Stimulated activated CD4-positive, alpha-beta T cell treated with anti-CD3 and anti-CD28 coated beads, TNF-alpha, amount 100 ng/mL, for 4 hours (primary cell): ENCODE results near the gene MMP12.
"Not testable (repeated sequence)": the region's sequence is repeated elsewhere in the genome, so short reads cannot be mapped to it uniquely, and the experiment has no call there.

Experiments
- DNase-seq, 3 experiments: peaks; one replicate each; pipeline ENCODE4 v3.0.0-alpha.2; 2020; ENCODE audit warnings: low read depth in 3 of 3

MMP12 gene

GRCh38 chr11:102874852-102875251 is at the start of gene MMP12:
TSS of gene MMP12 (minus strand) at chr11:102874982. CDS start at chr11:102874937, 45 bp downstream.
- DNase-seq = no peak

GRCh38 chr11:102921587-102922220 is 46.9 kb upstream of the MMP12 start:
- DNase-seq = no peak

DNA sequence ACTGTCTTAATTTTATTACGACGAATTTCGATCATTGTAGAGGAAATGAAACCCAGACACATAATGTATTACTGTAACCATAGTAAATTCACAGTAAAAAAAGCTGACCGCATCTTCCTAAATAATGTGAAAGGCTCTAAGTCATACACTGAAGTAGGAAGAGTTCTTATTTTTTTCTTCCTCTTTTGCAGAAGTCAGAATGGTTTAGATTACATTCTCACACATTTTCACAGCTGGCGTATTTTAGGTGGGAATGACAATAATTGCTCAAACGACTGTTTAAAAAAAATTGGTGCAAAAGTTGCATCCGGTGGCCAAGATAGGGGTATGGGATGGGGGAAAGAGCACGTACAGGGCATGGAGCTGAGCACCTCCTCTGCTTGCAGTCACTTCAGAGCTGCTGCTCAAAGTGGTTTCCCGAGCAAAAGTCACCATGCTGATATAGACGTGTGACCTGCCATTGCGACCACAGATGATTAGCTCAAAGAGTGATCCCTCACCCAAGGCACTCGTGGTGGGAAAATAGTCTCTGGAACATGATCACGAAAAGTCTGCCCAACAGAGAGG is 45.4 kb upstream of the MMP12 start:
- no peak for DNase-seq

DNA sequence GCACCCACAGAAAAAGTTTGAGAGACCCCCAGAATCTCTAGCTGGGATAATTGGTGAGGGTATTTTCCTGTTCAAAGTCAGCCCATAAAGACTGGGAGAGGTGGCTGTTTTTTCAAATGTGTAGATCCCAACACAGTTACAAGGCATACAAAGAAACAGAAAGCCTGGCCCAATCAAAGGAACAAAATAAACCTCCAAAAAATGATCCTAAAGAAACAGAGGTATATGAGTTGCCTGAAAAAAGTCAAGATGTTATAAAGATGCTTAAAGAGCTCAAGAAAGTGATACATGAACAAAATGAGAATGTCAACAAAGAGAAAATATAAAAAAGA is 40.2 kb upstream of the MMP12 start:
- no peak for DNase-seq

DNA sequence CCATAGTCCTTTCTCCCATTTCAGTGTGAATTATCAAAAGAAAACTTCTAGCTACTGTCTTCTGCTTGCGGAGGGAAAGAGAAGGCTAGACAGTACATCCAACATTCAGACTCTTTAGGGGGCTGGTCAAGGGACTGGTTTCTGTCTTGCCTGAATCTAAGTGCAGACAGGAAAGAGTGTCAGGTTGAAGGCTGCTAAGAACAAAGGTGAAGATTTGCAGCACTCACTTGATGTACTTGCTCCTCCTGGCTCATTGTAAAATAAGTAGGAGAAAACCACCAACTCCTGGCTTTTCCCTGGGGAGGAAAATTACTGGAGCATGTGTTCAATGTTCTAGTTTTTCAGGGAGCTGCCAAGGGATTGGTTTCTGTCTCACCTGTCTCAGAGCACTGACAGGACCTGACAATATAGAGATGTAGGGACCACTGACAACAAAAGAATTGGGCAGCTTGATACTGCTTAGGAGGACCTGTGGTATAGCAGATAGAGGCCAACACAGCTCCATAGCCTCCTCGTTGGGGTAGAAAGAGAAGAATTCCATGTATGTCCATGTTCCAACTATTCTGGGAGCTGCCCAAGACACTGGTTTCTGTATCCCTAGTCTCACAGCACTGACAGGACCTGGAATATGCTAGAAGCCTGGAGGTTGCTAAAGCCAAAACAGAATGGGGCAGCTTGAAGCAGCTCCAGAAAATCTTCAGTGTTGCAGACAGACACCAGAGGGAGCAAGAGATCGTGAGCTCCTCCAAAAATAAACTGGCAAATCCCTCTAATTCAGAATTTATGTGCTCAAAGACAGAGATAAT is 39.7 kb upstream of the MMP12 start:
- DNase-seq = no peak

DNA sequence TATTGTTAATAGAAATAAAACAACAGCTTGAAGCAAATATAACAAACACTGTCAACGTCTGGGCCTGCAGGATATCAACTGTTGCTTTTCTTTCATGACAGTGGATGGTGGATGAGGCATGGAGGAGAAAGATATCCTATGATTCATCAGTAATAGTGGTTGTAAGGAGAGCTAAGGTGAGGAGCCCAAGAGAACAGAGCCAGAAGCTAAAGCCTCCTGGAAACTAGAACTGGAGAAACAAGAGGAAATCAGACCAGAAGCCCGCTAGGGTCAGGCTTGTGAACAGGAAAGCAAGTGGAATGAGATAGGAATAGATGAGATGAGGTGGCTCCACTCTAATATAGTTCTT is 37.7 kb upstream of the MMP12 start:
- no peak for DNase-seq

DNA sequence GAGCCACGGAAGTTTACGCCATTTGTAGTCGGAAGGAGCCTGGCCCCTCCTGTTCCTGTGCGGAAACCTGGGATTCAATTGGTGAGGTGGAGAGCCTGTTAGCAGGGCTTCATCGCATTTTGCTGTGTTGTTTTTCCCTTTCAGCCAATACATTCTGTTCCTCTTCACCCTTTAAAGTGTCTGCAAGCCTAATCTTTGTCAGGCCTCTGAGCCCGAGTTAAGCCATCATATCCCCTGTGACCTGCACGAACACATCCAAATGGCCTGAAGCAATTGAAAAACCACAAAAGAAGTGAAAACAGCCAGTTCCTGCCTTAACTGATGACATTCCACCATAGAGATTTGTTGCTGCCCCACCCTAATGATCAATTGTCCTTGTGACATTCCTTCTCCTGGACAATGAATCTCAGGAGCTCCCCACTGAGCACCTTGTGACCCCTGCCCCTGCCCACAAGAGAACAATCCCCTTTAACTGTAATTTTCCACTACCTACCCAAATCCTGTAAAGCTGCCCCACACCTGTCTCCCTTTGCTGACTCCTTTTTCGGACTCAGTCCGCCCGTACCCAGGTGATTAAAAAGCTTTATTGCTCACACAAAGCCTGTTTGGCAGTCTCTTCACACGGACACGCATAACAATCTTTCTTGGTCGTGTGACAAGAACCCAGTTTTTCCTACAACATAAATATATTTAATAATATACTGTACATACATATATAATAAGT is 37.1 kb upstream of the MMP12 start:
- no peak for DNase-seq

GRCh38 chr11:102905848-102906247 is 31.1 kb upstream of the MMP12 start:
- not testable (repeated sequence) for DNase-seq

DNA sequence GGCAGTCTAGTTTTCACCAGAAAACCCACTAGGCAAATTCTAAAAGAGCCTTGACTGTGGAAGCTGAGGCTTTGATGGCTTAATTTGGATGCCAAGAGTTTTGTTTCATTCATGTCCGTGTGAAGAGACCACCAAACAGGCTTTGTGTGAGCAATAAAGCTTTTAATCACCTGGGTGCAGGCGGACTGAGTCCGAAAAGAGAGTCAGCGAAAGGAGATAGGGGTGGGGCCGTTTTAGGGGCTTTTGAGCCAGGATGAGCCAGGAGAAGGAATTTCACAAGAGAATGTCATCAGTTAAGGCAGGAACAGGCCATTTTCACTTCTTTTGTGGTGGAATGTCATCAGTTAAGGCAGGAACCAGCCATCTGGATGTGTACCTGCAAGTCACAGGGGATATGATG is 29.1 kb upstream of the MMP12 start:
- not testable (repeated sequence) for DNase-seq

GRCh38 chr11:102900346-102900745 is 25.6 kb upstream of the MMP12 start:
- no peak for DNase-seq

DNA sequence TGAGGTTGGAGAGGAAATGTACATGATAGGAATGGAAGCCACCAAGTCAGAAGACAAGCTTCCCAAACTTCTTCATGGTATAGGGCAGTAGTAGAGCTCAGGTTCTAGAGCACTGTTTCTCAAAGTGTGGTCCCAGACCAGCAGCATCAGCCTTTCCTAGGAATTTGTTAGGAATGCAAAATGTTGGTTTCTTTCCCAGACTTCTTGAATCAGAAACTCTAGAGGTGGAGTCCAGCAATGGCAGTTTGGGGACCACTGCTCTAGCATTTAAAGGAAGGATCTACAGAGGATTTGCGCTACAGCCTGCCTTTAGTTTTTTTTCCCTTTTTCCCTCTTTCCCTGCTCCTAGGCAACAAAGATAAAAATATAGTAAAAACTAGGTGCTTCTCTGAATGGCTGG is 17.0 kb upstream of the MMP12 start:
- DNase-seq = no peak

DNA sequence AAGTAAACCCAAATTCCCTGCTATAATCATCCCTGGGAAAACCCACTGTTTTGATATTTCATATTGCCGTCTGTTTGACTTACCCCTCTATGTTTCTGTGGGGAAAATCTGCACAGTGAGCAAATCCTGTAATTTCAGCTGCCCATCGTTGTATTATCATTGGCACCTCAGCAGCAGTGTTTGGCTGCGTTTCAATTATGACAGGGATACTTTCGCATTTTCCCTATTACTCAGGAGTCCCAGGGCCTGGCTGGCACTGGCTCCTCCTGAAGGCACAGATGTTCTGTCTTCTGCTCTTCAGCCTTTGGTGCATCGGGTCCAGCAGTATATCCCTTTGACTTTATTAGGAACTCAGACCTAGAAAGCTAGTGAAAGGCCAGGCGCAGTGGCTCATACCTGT is 12.2 kb upstream of the MMP12 start:
- DNase-seq = no peak

DNA sequence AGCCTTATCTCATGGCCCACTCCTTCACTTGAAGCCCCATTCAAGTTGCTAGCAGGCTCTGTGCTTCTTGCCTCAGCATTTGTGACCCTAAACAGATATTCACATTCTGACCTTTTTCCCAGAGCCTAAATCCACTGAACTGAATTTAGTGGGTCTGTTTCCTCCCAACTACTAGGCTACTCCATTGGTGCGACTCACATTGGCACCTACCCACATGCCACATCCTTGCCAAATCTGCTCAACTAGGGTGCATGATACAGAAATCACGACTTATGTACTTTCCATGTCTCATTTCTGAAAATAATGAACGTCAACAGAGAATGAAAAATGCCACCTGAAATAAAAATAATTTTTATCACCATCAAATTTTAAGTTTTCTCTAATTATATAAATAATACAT is 8.4 kb upstream of the MMP12 start:
- DNase-seq = no peak

GRCh38 chr11:102882389-102883024 is 7.7 kb upstream of the MMP12 start:
- DNase-seq = no peak

DNA sequence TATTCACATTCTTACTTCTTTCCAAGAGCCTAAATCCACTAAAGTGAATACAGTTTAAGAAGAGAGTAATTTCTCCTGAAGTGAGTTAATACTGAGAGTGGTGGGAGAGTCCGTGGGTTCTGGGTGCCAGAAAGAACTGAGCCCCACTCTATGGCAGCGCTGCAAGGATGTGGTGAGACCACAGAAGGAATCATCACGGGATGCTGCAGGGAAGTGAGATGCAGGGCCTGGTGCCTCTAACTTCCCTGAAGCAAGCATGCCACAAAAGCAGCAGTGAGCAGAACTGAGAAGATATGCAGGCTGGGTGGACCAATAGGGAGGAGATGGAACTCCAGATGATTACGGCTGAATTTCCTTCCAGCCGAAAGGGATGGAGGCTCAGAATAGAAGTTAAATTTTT is 5.0 kb upstream of the MMP12 start:
- no peak for DNase-seq

- DNase-seq = no peak
These were observed 3.8 kb upstream of the MMP12 start for GRCh38 chr11:102878595-102878994.

DNA sequence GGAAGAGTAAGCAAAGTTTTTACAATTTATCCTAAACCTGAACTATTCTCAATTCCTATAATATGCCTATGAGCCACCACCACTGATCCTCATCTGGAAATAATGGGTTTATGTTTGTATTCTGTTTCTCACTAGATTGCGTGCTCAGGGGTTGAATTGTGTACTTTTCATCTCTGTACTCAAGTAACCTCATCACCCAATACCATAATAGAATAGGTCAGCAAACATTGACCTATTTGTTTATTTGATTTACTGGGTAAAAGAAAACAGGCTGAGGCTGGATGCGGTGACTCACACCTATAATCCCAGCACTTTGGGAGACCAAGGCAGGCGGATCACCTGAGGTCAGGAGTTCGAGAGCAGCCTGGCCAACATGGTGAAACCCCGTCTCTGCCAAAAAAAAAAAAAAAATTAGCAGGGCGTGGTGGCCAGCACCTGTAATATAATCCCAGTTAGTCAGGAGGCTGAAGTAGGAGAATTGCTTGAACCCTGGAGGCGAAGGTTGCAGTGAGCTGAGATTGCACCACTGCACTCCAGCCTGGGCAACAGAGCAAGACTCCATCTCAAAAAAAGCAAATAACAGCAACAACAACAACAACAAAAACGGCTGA is 5.3 kb downstream of the MMP12 start:
- DNase-seq = not testable (repeated sequence)

- DNase-seq = no peak
These were observed 6.4 kb downstream of the MMP12 start for GRCh38 chr11:102868339-102868738.

DNA sequence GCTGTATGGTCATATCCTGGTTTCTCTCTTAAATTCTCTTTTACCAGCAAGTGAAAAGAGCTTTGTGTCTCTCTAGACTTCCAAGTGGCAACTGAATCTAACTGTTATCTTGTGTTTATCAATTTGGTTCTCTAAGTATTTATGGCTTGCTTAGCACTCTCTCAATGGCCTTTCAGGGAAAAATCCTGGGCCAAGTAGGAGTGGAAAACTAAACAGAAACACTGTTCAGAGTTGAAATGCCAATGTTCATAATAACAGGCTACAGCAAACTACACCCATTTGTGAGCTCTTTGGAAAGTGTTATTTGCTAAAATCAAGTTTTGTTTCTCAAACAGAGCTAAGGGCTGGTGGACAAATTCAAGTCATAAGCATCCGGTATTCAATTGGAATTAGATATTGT is 10.1 kb downstream of the MMP12 start:
- DNase-seq = no peak

GRCh38 chr11:102853956-102854355 is 20.8 kb downstream of the MMP12 start:
- no peak for DNase-seq

- no peak for DNase-seq
These were observed 21.7 kb downstream of the MMP12 start for GRCh38 chr11:102853055-102853454.
